Hematopoietic multipotent progenitor cell (in vitro differentiated cells): ENCODE data around the gene CCDC89. TPM values are rescaled to one million over a fixed set of nuclear protein-coding genes. Genes with fewer than 3 reads are reported as not detected.
"Not testable (repeated sequence)": the region's sequence is repeated elsewhere in the genome, so short reads cannot be mapped to it uniquely, and the experiment has no call there.

Experiments used
- DNase-seq, 3 donors: peaks; one replicate each; pipeline ENCODE4 v3.0.0-alpha.2; 2011 to 2015; ENCODE audit warnings: low read depth in 2 of 3, low spot score in 2 of 3
- total RNA-seq: library from RNA; depleted of rRNA; stranded (reverse); fragments of >200 nt; gene quantifications from one replicate; pipeline ENCODE4 v1.2.3, GENCODE V29; 2012

Gene CCDC89
- total RNA-seq, 1 donor: under 0.01 TPM

GRCh38 chr11:85654343-85654742 lies 31.7 kb downstream of the CCDC89 start:
- DNase-seq: not testable (repeated sequence)

GRCh38 chr11:85652786-85653447 lies 33.1 kb downstream of the CCDC89 start:
- peak in 1 of 3 donors; percentile 64 for DNase-seq

GRCh38 chr11:85651118-85651517 lies 34.9 kb downstream of the CCDC89 start:
- DNase-seq: no peak

GRCh38 chr11:85647604-85648299 lies 38.2 kb downstream of the CCDC89 start, which contains the start of gene TMEM126A:
Gene TMEM126A, plus strand, starts transcription at chr11:85647967. Its CDS starts 2,289 bp downstream, at chr11:85650256.
- peak; percentile 80 to 85 (median 84) for DNase-seq

GRCh38 chr11:85647078-85647477 lies 38.9 kb downstream of the CCDC89 start:
- no peak for DNase-seq

GRCh38 chr11:85643191-85643614 lies 42.8 kb downstream of the CCDC89 start:
- DNase-seq: no peak

- no peak for DNase-seq
These were observed 51.2 kb downstream of the CCDC89 start for GRCh38 chr11:85634747-85635146.

Other genes starting within 250 kb of the CCDC89 start
- 1.1 TPM for gene DLG2, start 58.9 kb downstream of the CCDC89 start, total RNA-seq
- 15.9 TPM for gene TMEM126B, start 57.6 kb downstream of the CCDC89 start, total RNA-seq
- gene TMEM126A, start 38.2 kb downstream of the CCDC89 start, total RNA-seq: 14.0 TPM
- 70.8 TPM for gene CREBZF, start 21.1 kb downstream of the CCDC89 start, total RNA-seq
- gene SYTL2, start 124.9 kb upstream of the CCDC89 start, total RNA-seq: 0.81 TPM
- gene CCDC83, start 169.2 kb upstream of the CCDC89 start, total RNA-seq: under 0.01 TPM